Measurements from ENCODE around the gene DEFB121. TPM values are rescaled to one million over a fixed set of nuclear protein-coding genes. Genes with fewer than 3 reads are reported as not detected.

Gene DEFB121
- not detected in 2 replicates for total RNA-seq

GRCh38 chr20:31406115-31406514 lies at the start of gene DEFB121:
TSS of gene DEFB121 (minus strand) at chr20:31406215. CDS start at chr20:31406152, 63 bp downstream.

GRCh38 chr20:31440012-31440659 lies 34.1 kb upstream of the DEFB121 start, which contains the start of gene DEFB123:
TSS of gene DEFB123 (plus strand) at chr20:31440632. CDS start at chr20:31440699, 67 bp downstream.

GRCh38 chr20:31390490-31390889 lies 15.5 kb downstream of the DEFB121 start, which contains the start of gene DEFB119:
TSS of gene DEFB119 (minus strand) at chr20:31390590. CDS start at chr20:31390483, 107 bp downstream.

GRCh38 chr20:31368301-31368700 lies 37.7 kb downstream of the DEFB121 start, which contains the start of gene DEFB118:
TSS of gene DEFB118 (plus strand) at chr20:31368601. CDS start at chr20:31368651, 50 bp downstream.

Small RNAs within 50 kb of the gene (small RNA-seq; reads per million reads assigned to genes)
- gene DEFB117 = not detected
- gene RF00561 = 0.12 reads per million
- not detected for gene RNA5SP480

Other genes starting within 250 kb of the DEFB121 start
- not detected in 2 replicates for gene DEFB115, start 148.6 kb downstream of the DEFB121 start, total RNA-seq
- not detected in 2 replicates for gene DEFB116, start 97.6 kb downstream of the DEFB121 start, total RNA-seq
- not detected in 2 replicates for gene DEFB118, start 37.6 kb downstream of the DEFB121 start, total RNA-seq
- gene DEFB119, start 15.6 kb downstream of the DEFB121 start, total RNA-seq = not detected in 2 replicates
- gene DEFB123, start 34.4 kb upstream of the DEFB121 start, total RNA-seq = not detected in 2 replicates
- not detected in 2 replicates for gene DEFB124, start 68.9 kb upstream of the DEFB121 start, total RNA-seq
- not detected in 2 replicates for gene REM1, start 69.1 kb upstream of the DEFB121 start, total RNA-seq
- 74.2 and 94.0 TPM in 2 replicates for gene HM13, start 108.2 kb upstream of the DEFB121 start, total RNA-seq
- 2.3 and 2.4 TPM in 2 replicates for gene ID1, start 199.1 kb upstream of the DEFB121 start, total RNA-seq
- gene COX4I2, start 231.7 kb upstream of the DEFB121 start, total RNA-seq = not detected in 2 replicates

All from placental epithelial cell (primary cell).